Measurements from ENCODE around the gene INO80B. TPM values are rescaled to one million over a fixed set of nuclear protein-coding genes. Genes with fewer than 3 reads are reported as not detected.

INO80B gene
- total and polyA plus RNA-seq, 2 of the 8 experiments (the other 6 are each of a cell fraction or from before 2014, with no cell fraction given): 3.9 to 18.5 TPM

DNA sequence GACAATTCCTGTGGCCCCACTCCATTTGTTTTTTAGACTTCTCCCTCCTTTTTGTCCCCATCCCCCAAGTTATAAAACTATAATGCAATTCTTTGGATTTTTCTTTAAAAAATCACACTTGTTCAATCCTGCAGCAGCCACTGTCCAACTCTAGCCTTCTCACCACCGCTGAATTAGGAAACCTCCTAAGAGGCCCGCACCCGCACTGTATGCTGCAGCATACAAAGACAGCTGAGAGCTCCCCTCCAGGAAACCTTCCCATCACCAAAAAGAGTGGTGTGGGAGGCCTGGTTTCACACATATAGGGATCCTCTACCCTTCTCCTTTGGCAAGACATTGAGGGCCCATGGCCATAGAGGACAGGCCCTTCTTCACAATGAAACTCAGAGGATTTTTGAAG lies 49.7 kb downstream of the INO80B start:
- Histone ChIP-seq H4K91ac (replicated peaks; ENCODE audit: insufficient read length, low read length) (no peak overlapping the region), H3K18ac (ENCODE audit: extremely low read depth, low read length) (no peak overlapping the region), H3K23ac (ENCODE audit: insufficient read length) (no peak overlapping the region), H3K23me2 (ENCODE audit: low read depth, low read length) (peaks cover 26% of the 10 kb centered on the region), H3K9ac (replicated peaks in 1 of 4; ENCODE audit: extremely low read depth in 1 of 4, low read depth in 3 of 4, low read length in 3 of 4) (no peak overlapping the region), H2AK5ac (ENCODE audit: low read depth, low read length) (no peak overlapping the region), H3K79me1 (ENCODE audit: low read depth, low read length) (no peaks in the 10 kb centered on the region), H3K9me3 (ENCODE audit: insufficient read depth in 2 of 2, low read depth in 1 of 2, low read length in 1 of 2) (no peaks in the 10 kb centered on the region), H3K4ac (replicated peaks; ENCODE audit: insufficient read length, low read depth, low read length) (no peak overlapping the region), H3K14ac (ENCODE audit: insufficient read length) (no peak overlapping the region), H3K36me3 (ENCODE audit: control insufficient read depth in 2 of 4, insufficient read depth in 4 of 4, low read length in 3 of 4) (peaks cover 0 to 9% (median 4%) of the 10 kb centered on the region in 4 experiments; a peak in 6 of 8 replicates), H4K8ac (ENCODE audit: extremely low read depth, insufficient read depth, low read length) (no peak overlapping the region), H3K79me2 (ENCODE audit: control insufficient read depth in 1 of 2, insufficient read depth in 2 of 2, low read length in 2 of 2) (peaks cover 0 to 3% of the 10 kb centered on the region in 2 experiments; a peak in 1 of 4 replicates), H3K4me3 (ENCODE audit: extremely low read depth in 1 of 4, insufficient read depth in 2 of 4, low read depth in 3 of 4, low read length in 4 of 4) (peak overlapping the region in 1 of 4 experiments; percentile 65; a peak in 1 of 8 replicates), H3K27ac (ENCODE audit: low read depth, low read length) (no peak overlapping the region), H2AFZ (ENCODE audit: low read length) (no peak overlapping the region), H4K20me1 (replicated peaks in 1 of 2; ENCODE audit: control insufficient read depth in 1 of 2, insufficient read depth in 2 of 2, low read length in 2 of 2) (peaks cover 0 to 12% of the 10 kb centered on the region in 2 experiments), H2BK20ac (ENCODE audit: low read length) (no peak overlapping the region), H2BK5ac (ENCODE audit: low read depth, low read length) (no peak overlapping the region), H3K4me1 (replicated peaks in 1 of 4; ENCODE audit: control insufficient read depth in 3 of 4, insufficient read depth in 4 of 4, low read length in 3 of 4) (peaks cover 10 to 47% (median 35%) of the 10 kb centered on the region in 4 experiments), H3K27me3 (replicated peaks in 1 of 4; ENCODE audit: control insufficient read depth in 3 of 4, extremely low read depth in 1 of 4, insufficient read depth in 3 of 4, low read length in 3 of 4) (peaks cover 51 to 80% (median 76%) of the 10 kb centered on the region in 4 experiments), H2BK12ac (ENCODE audit: low read depth, low read length) (no peak overlapping the region), H4K5ac (ENCODE audit: insufficient read length, low read depth, low read length) (no peak overlapping the region), H3K56ac (replicated peaks; ENCODE audit: insufficient read length, low read depth, low read length) (no peak overlapping the region), H3K4me2 (ENCODE audit: insufficient read depth in 1 of 2, low read depth in 2 of 2, low read length in 2 of 2) (peak overlapping the region in 1 of 2 experiments; percentile 78; a peak in 1 of 4 replicates), H2BK15ac (ENCODE audit: low read length) (no peak overlapping the region), H2BK120ac (replicated peaks; ENCODE audit: low read depth, low read length) (no peak overlapping the region)
- ChIA-PET CTCF (ENCODE audit: partially characterized antibody) (interaction anchor here (0.8 to 3.5 kb wide), 12 partner anchors 9 to 112 kb away, joined by 3 to 20 read pairs (median 4); partner anchors contain the start of genes CCDC142, DQX1, TLX2 and TTC31), POLR2A (ENCODE audit: partially characterized antibody) (interaction anchor here (1.1 to 9.4 kb wide), 14 partner anchors 9 to 83 kb away, joined by 3 to 73 read pairs (median 6); partner anchors contain the start of genes AUP1, CCDC142, DQX1 and HTRA2)
- no peak for FAIRE-seq
- TF ChIP-seq ZNF274 (IDR thresholded peaks at IDR 0.05; ENCODE audit: borderline replicate concordance, extremely low read depth, low read length): no peak
- peak; percentile 28 for TF ChIP-seq TAF7 (optimal IDR thresholded peaks at IDR 0.05; ENCODE audit: borderline replicate concordance, low read depth, low read length)
- no peak for DNase-seq (ENCODE audit: low read depth in 1 of 2, low spot score in 2 of 2)
- 79% methylated on average over 3 of the region's 3 CpGs; no CpG with 5 or more reads in 1 of the 2 experiments for WGBS, 2 experiments (ENCODE audit: extremely low coverage in 1 of 2, insufficient coverage in 1 of 2, insufficient read length in 1 of 2, insufficient replicate concordance in 2 of 2, low coverage in 1 of 2, low lambda C conversion rate in 2 of 2, missing lambda C conversion rate in 1 of 2)
